Measurements from ENCODE around the gene LARP4B.

- TF ChIP-seq POLR2A (IDR thresholded peaks at IDR 0.05; ENCODE audit: low read length) (no peak), GATA1 (IDR thresholded peaks at IDR 0.05; ENCODE audit: low read depth, low read length) (no peak)
Measured at GRCh38 chr10:819326-819725, 112.2 kb downstream of the LARP4B start.

All from erythroblast (primary cell).